K562 (cell line): ENCODE measurements around the gene LBP. TPM values are rescaled to one million over a fixed set of nuclear protein-coding genes. Genes with fewer than 3 reads are reported as not detected.

Experiments used
- CHCHD3 ChIP-seq: fragments of 250-450 bp; sonication (Bioruptor Pico); IDR thresholded peaks from 2 replicates; pipeline ENCODE4 v2.1.2; 2022; ENCODE audit warnings: mild to moderate bottlenecking
- CHD7 ChIP-seq: fragments of 200-600 bp; sonication (generic); IDR thresholded peaks from one replicate; pipeline ENCODE4 v1.6.1; 2012; ENCODE audit warnings: mild to moderate bottlenecking, low read depth, low read length, inconsistent platforms
- E2F1 ChIP-seq: sonication (generic); formaldehyde crosslinking; IDR thresholded peaks from 2 replicates; pipeline ENCODE4 v1.8.1; 2023; ENCODE audit warnings: mild to moderate bottlenecking, missing genetic modification reagents, moderate library complexity
- ELK3 ChIP-seq: fragments of 450-650 bp; formaldehyde crosslinking; IDR thresholded peaks from 2 replicates; pipeline ENCODE4 v1.4.0; 2020; ENCODE audit warnings: mild to moderate bottlenecking
- GTF2A2 ChIP-seq: IDR thresholded peaks from 2 replicates; pipeline ENCODE4 v1.6.1; 2016; ENCODE audit warnings: mild to moderate bottlenecking, missing genetic modification characterization, missing compliant biosample characterization
- KAT7 ChIP-seq: sonication (generic); formaldehyde crosslinking; IDR thresholded peaks from 2 replicates; pipeline ENCODE4 v1.8.0; 2022; ENCODE audit warnings: missing genetic modification reagents, mild to moderate bottlenecking, borderline replicate concordance
- KDM5B ChIP-seq: fragments of 200-600 bp; sonication (generic); IDR thresholded peaks from 2 replicates; pipeline ENCODE4 v1.6.1; 2012; ENCODE audit warnings: low read depth, mild to moderate bottlenecking, moderate library complexity, low read length, control low read depth, inconsistent platforms; ENCODE audit not compliant: insufficient replicate concordance
- NFIC ChIP-seq: fragments of 450-650 bp; IDR thresholded peaks from 2 replicates; pipeline ENCODE4 v1.6.1; 2017; ENCODE audit warnings: mild to moderate bottlenecking, inconsistent platforms
- NR0B1 ChIP-seq: fragments of 450-650 bp; IDR thresholded peaks from one replicate; pipeline ENCODE4 v1.6.1; 2018; ENCODE audit warnings: mild to moderate bottlenecking, moderate library complexity; ENCODE audit not compliant: partially characterized antibody
- SRF ChIP-seq, 2 experiments: fragments of 250-450, 450-650 bp in 1 of 2; sonication (Bioruptor Pico) in 1 of 2; sonication (generic) in 1 of 2; formaldehyde crosslinking; IDR thresholded peaks; 2 replicates each; pipeline versions ENCODE4 v1.5.0 to v1.5.1; 2020 to 2022; ENCODE audit warnings: mild to moderate bottlenecking in 1 of 2, missing genetic modification reagents in 1 of 2
- TBP ChIP-seq: optimal IDR thresholded peaks from 2 replicates; pipeline ENCODE3; 2011; ENCODE audit warnings: low read depth, low read length, improper control_type of control experiment
- TEAD4 ChIP-seq, 2 experiments: sonication (generic) in 1 of 2; formaldehyde crosslinking in 1 of 2; IDR thresholded peaks; 2 replicates each; pipeline versions ENCODE4 v1.6.1 to v1.8.0; 2012 to 2022; ENCODE audit warnings: borderline replicate concordance in 1 of 2, inconsistent platforms in 1 of 2, low read length in 1 of 2, mild to moderate bottlenecking in 1 of 2, missing genetic modification reagents in 1 of 2
- polyA plus RNA-seq, 8 experiments: library from polyadenylated mRNA; depleted of rRNA in 4 of 8; stranded (reverse) in 5 of 8; unstranded in 3 of 8; fragments of >200 nt; fragmentation: Nextera tagmentation in 2 of 8; fragmentation: Illumina TruSeq in 1 of 8; extraction: Ambion mirVana in 2 of 8; extraction: Trizol in 1 of 8; gene quantifications; 2 replicates each; pipeline versions ENCODE4 v1.2.1 to v1.2.3, GENCODE V29; 2011 to 2014; ENCODE audit warnings: inconsistent platforms in 1 of 8, missing spikeins in 1 of 8
- total RNA-seq, 7 experiments: library from RNA; depleted of rRNA in 6 of 7; stranded (reverse); fragments of >200 nt in 6 of 7; fragmentation: Illumina TruSeq in 2 of 7; extraction: Trizol in 2 of 7; gene quantifications; 2 replicates each; pipeline versions ENCODE4 v1.2.1 to v1.2.3, GENCODE V29; 2011 to 2021; ENCODE audit warnings: low replicate concordance in 1 of 7

Gene LBP
- total and polyA plus RNA-seq, 9 of the 15 experiments (the other 6 are each of a cell fraction or from before 2014, with no cell fraction given), result 0.06 to 0.31 (median 0.09) TPM; not detected in 3

GRCh38 chr20:38357653-38358207 lies 11.4 kb downstream of the LBP start (continued):
- TF ChIP-seq TEAD4 (IDR thresholded peaks at IDR 0.05; ENCODE audit: low read length), result peak; percentile 48; the same call in 1 of the 2 replicates
- no peak for TF ChIP-seq TEAD4 (CRISPR knock-in tag; IDR thresholded peaks at IDR 0.05; ENCODE audit: borderline replicate concordance)
- TF ChIP-seq KDM5B, result no peak
- no peak for TF ChIP-seq ELK3 (CRISPR knock-in tag)
- TF ChIP-seq NFIC, result no peak
- TF ChIP-seq TBP, result peak; percentile 51
- TF ChIP-seq CHD7, result no peak
- no peak for TF ChIP-seq GTF2A2 (tag)
- TF ChIP-seq SRF (CRISPR knock-in tag; IDR thresholded peaks at IDR 0.05), result peak; percentile 53 to 96; a peak in 3 of 4 replicates
- TF ChIP-seq KAT7, result no peak
- no peak for TF ChIP-seq CHCHD3 (CRISPR knock-in tag)
- TF ChIP-seq E2F1 (CRISPR knock-in tag), result no peak
- TF ChIP-seq NR0B1, result no peak
